H9 (cell line): ENCODE measurements around the gene ZNF445. TPM values are rescaled to one million over a fixed set of nuclear protein-coding genes. Genes with fewer than 3 reads are reported as not detected.
"Not testable (repeated sequence)": the region's sequence is repeated elsewhere in the genome, so short reads cannot be mapped to it uniquely, and the experiment has no call there.

Experiments
- DNase-seq: peaks from one replicate; pipeline ENCODE4 v3.0.0-alpha.2; 2017
- H2AFZ ChIP-seq: one replicate; pipeline ENCODE4 v1.6.1; 2013; ENCODE audit warnings: mild to moderate bottlenecking, low read length, control low read depth, moderate library complexity
- H2AK5ac ChIP-seq: 2 replicates; pipeline ENCODE4 v1.6.1; 2013; ENCODE audit warnings: low read length, control low read depth, mixed read lengths; ENCODE audit not compliant: insufficient read length
- H2BK120ac ChIP-seq: one replicate; pipeline ENCODE4 v1.6.1; 2013; ENCODE audit warnings: low read depth, mild to moderate bottlenecking, low read length, control low read depth, inconsistent platforms; ENCODE audit not compliant: poor library complexity, severe bottlenecking
- H2BK12ac ChIP-seq: 2 replicates; pipeline ENCODE4 v1.6.1; 2013; ENCODE audit warnings: low read length, control low read depth, mixed read lengths, low read depth; ENCODE audit not compliant: insufficient read length
- H2BK15ac ChIP-seq: 2 replicates; pipeline ENCODE4 v1.6.1; 2013; ENCODE audit warnings: low read depth, low read length, control low read depth
- H2BK20ac ChIP-seq: one replicate; pipeline ENCODE4 v1.6.1; 2013; ENCODE audit warnings: low read depth, mild to moderate bottlenecking, low read length, control low read depth, inconsistent platforms; ENCODE audit not compliant: poor library complexity, severe bottlenecking
- H2BK5ac ChIP-seq: 2 replicates; pipeline ENCODE4 v1.6.1; 2013; ENCODE audit warnings: low read length, control low read depth, mixed read lengths; ENCODE audit not compliant: insufficient read length
- H3K14ac ChIP-seq: 2 replicates; pipeline ENCODE4 v1.6.1; 2013; ENCODE audit warnings: low read length, control low read depth; ENCODE audit not compliant: insufficient read depth
- H3K18ac ChIP-seq: 2 replicates; pipeline ENCODE4 v1.6.1; 2013; ENCODE audit warnings: low read depth, mild to moderate bottlenecking, mixed read lengths, low read length, control low read depth; ENCODE audit not compliant: insufficient read length
- H3K23ac ChIP-seq: 2 replicates; pipeline ENCODE4 v1.6.1; 2013; ENCODE audit warnings: low read length, control low read depth, mixed read lengths, low read depth; ENCODE audit not compliant: insufficient read length
- H3K23me2 ChIP-seq: 2 replicates; pipeline ENCODE4 v1.6.1; 2013; ENCODE audit warnings: low read depth, mild to moderate bottlenecking, mixed read lengths, low read length, control low read depth; ENCODE audit not compliant: insufficient read length, poor library complexity, severe bottlenecking
- H3K27ac ChIP-seq: 2 replicates; pipeline ENCODE4 v1.5.1; 2013; ENCODE audit warnings: low read length, control low read depth, mixed read lengths, low read depth; ENCODE audit not compliant: insufficient read length
- H3K27me3 ChIP-seq: 2 replicates; pipeline ENCODE4 v1.6.1; 2013; ENCODE audit warnings: low read length, control low read depth, inconsistent platforms; ENCODE audit not compliant: insufficient read depth
- H3K4ac ChIP-seq: 2 replicates; pipeline ENCODE4 v1.6.1; 2013; ENCODE audit warnings: low read depth, mild to moderate bottlenecking, control low read depth, inconsistent platforms, low read length, moderate library complexity
- H3K4me1 ChIP-seq: 2 replicates; pipeline ENCODE4 v1.6.1; 2013; ENCODE audit warnings: low read length, control low read depth, inconsistent platforms; ENCODE audit not compliant: insufficient read depth
- H3K4me2 ChIP-seq: 2 replicates; pipeline ENCODE4 v1.6.1; 2013; ENCODE audit warnings: low read length, control low read depth, mixed read lengths; ENCODE audit not compliant: insufficient read length, insufficient read depth
- H3K56ac ChIP-seq: 2 replicates; pipeline ENCODE4 v1.6.1; 2013; ENCODE audit warnings: low read depth, mild to moderate bottlenecking, mixed read lengths, low read length, control low read depth; ENCODE audit not compliant: insufficient read length
- H3K79me1 ChIP-seq: 2 replicates; pipeline ENCODE4 v1.6.1; 2013; ENCODE audit warnings: low read depth, mild to moderate bottlenecking, moderate library complexity, low read length, control low read depth, inconsistent platforms; ENCODE audit not compliant: insufficient read depth, poor library complexity, severe bottlenecking
- H3K79me2 ChIP-seq: 2 replicates; pipeline ENCODE4 v1.6.1; 2013; ENCODE audit warnings: low read length, control low read depth, inconsistent platforms; ENCODE audit not compliant: insufficient read depth
- H3K9ac ChIP-seq: 2 replicates; pipeline ENCODE4 v1.6.1; 2013; ENCODE audit warnings: low read length, control low read depth, mixed read lengths; ENCODE audit not compliant: insufficient read length; ENCODE audit errors: extremely low read depth
- H3K9me3 ChIP-seq: one replicate; pipeline ENCODE4 v1.6.1; 2013; ENCODE audit warnings: low read depth, low read length, inconsistent platforms; ENCODE audit not compliant: control insufficient read depth
- H3T11ph ChIP-seq: one replicate; pipeline ENCODE4 v1.6.1; 2013; ENCODE audit warnings: mild to moderate bottlenecking, low read length, control low read depth, inconsistent platforms
- H4K20me1 ChIP-seq: one replicate; pipeline ENCODE4 v1.6.1; 2013; ENCODE audit not compliant: control insufficient read depth, insufficient read length, insufficient read depth
- H4K5ac ChIP-seq: 2 replicates; pipeline ENCODE4 v1.6.1; 2013; ENCODE audit warnings: low read depth, mild to moderate bottlenecking, mixed read lengths, low read length, control low read depth; ENCODE audit not compliant: insufficient read length
- H4K8ac ChIP-seq: replicated peaks from 2 replicates; pipeline ENCODE4 v1.6.1; 2013; ENCODE audit warnings: low read length, control low read depth, mixed read lengths, low read depth; ENCODE audit not compliant: insufficient read length
- H4K91ac ChIP-seq: 2 replicates; pipeline ENCODE4 v1.6.1; 2013; ENCODE audit warnings: low read depth, mild to moderate bottlenecking, moderate library complexity, mixed read lengths, low read length, control low read depth; ENCODE audit not compliant: insufficient read length
- H3K27ac Mint-ChIP-seq, 3 experiments: 2 replicates in 2 of 3; 3 replicates in 1 of 3; pipeline ENCODE4 v1.8.0; 2020 to 2021; ENCODE audit warnings: mixed read lengths in 3 of 3, mild to moderate bottlenecking in 1 of 3, moderate library complexity in 1 of 3
- H3K27me3 Mint-ChIP-seq: 2 replicates; pipeline ENCODE4 v1.8.0; 2021; ENCODE audit warnings: low read depth, mild to moderate bottlenecking, moderate library complexity, mixed read lengths
- H3K36me3 Mint-ChIP-seq, 3 experiments: 2 replicates in 2 of 3; 3 replicates in 1 of 3; pipeline ENCODE4 v1.8.0; 2020 to 2021; ENCODE audit warnings: low read depth in 3 of 3, mixed read lengths in 3 of 3; ENCODE audit not compliant: insufficient read depth in 1 of 3
- H3K4me1 Mint-ChIP-seq, 2 experiments: 2 replicates each; pipeline ENCODE4 v1.8.0; 2020; ENCODE audit warnings: mixed read lengths in 2 of 2
- H3K4me3 Mint-ChIP-seq, 2 experiments: 2 replicates in 1 of 2; 3 replicates in 1 of 2; pipeline ENCODE4 v1.8.0; 2020 to 2021; ENCODE audit warnings: mild to moderate bottlenecking in 2 of 2, mixed read lengths in 2 of 2, moderate library complexity in 1 of 2
- H3K9me3 Mint-ChIP-seq, 2 experiments: 2 replicates in 1 of 2; 3 replicates in 1 of 2; pipeline ENCODE4 v1.8.0; 2020; ENCODE audit warnings: mild to moderate bottlenecking in 2 of 2, mixed read lengths in 2 of 2, moderate library complexity in 1 of 2
- CTCF ChIP-seq: fragments of 200-600 bp; sonication (generic); conservative IDR thresholded peaks from 3 replicates; pipeline ENCODE4 v1.8.0; 2021; ENCODE audit warnings: antibody characterized with exemption, mild to moderate bottlenecking
- WGBS: extraction: QIAGEN DNeasy Blood & Tissue Kit; methylation state at CpG from one replicate; pipeline ENCODE4 v1.1.7; 2013; ENCODE audit warnings: missing lambda C conversion rate, low lambda C conversion rate, mixed read lengths; ENCODE audit not compliant: insufficient read length; ENCODE audit errors: extremely low coverage; 5-methylcytosine and 5-hydroxymethylcytosine counted together
- total RNA-seq: library from RNA; stranded (reverse); gene quantifications from 2 replicates; pipeline ENCODE4 v1.2.1, GENCODE V29; 2021

The ZNF445 gene
- total RNA-seq, 1 experiment from 2014 or later: 26.0 TPM

- no CpG with 5 or more reads among the region's 6 CpGs for WGBS
- Histone ChIP-seq H3K27ac (no peak overlapping the region), H2BK20ac (no peak overlapping the region), H3K4ac (no peak overlapping the region), H3K4me2 (peak overlapping the region; percentile 47), H2BK15ac (no peak overlapping the region), H3K79me2 (peaks cover 5% of the 10 kb centered on the region; the same call in 1 of the 2 replicates), H3K23ac (no peak overlapping the region), H3K4me1 (no peaks in the 10 kb centered on the region), H4K20me1 (no peaks in the 10 kb centered on the region), H3K56ac (no peak overlapping the region), H2BK5ac (no peak overlapping the region), H3K27me3 (no peaks in the 10 kb centered on the region), H3T11ph (no peak overlapping the region), H3K14ac (no peak overlapping the region), H3K18ac (no peak overlapping the region), H4K8ac (no peak overlapping the region), H3K23me2 (peaks cover 3% of the 10 kb centered on the region), H3K9ac (no peak overlapping the region), H2BK120ac (no peak overlapping the region), H2BK12ac (no peak overlapping the region), H4K91ac (no peak overlapping the region), H2AFZ (no peak overlapping the region), H3K79me1 (peaks cover 3% of the 10 kb centered on the region), H3K9me3 (no peaks in the 10 kb centered on the region), H4K5ac (no peak overlapping the region), H2AK5ac (no peak overlapping the region)
- TF ChIP-seq CTCF: no peak
- peaks cover 8% of the 10 kb centered on the region for H3K27me3 Mint-ChIP-seq
- H3K4me3 Mint-ChIP-seq: peak overlapping the region; percentile 84 to 92
- peak overlapping the region in 1 of 3 experiments; percentile 9; a peak in 1 of 7 replicates for H3K27ac Mint-ChIP-seq
- DNase-seq: no peak
- no peaks in the 10 kb centered on the region for H3K9me3 Mint-ChIP-seq
- H3K4me1 Mint-ChIP-seq: peaks cover 33 to 41% of the 10 kb centered on the region in 2 experiments
- H3K36me3 Mint-ChIP-seq: no peaks in the 10 kb centered on the region
Observed at GRCh38 chr3:44476181-44476611, 1.3 kb downstream of the ZNF445 start.

- H3K4me1 ChIP-seq, H2BK20ac ChIP-seq, H3K9me3 ChIP-seq, H3K27ac Mint-ChIP-seq, H2AFZ ChIP-seq, H3K14ac ChIP-seq, H4K91ac ChIP-seq, H3K79me1 ChIP-seq, H2BK12ac ChIP-seq, H4K20me1 ChIP-seq, H2AK5ac ChIP-seq, H2BK5ac ChIP-seq, H3K4ac ChIP-seq, H4K8ac ChIP-seq, H3K36me3 Mint-ChIP-seq, H3K79me2 ChIP-seq, H2BK120ac ChIP-seq, H3T11ph ChIP-seq, H4K5ac ChIP-seq, H3K9me3 Mint-ChIP-seq, H3K4me3 Mint-ChIP-seq, H3K27ac ChIP-seq, H3K27me3 ChIP-seq, H3K9ac ChIP-seq, H3K23me2 ChIP-seq, H3K18ac ChIP-seq, H3K56ac ChIP-seq, H2BK15ac ChIP-seq, H3K23ac ChIP-seq, DNase-seq, H3K4me2 ChIP-seq, H3K27me3 Mint-ChIP-seq: not testable (repeated sequence)
- WGBS: no CpG with 5 or more reads among the region's 10 CpGs
- H3K4me1 Mint-ChIP-seq: peaks cover 30 to 33% of the 10 kb centered on the region in 2 experiments
Observed at GRCh38 chr3:44474886-44475285, 2.6 kb downstream of the ZNF445 start.
